ENCODE data around the gene SLC6A12. TPM values are rescaled to one million over a fixed set of nuclear protein-coding genes. Genes with fewer than 3 reads are reported as not detected.

The SLC6A12 gene
- total and polyA plus RNA-seq, 2 donors from 2014 or later: 45.6 to 130 TPM

- Histone ChIP-seq H3K9ac (ENCODE audit: low read length in 3 of 3) (no peak overlapping the region), H3K4me3 (ENCODE audit: low read length in 3 of 3) (no peak overlapping the region), H3K4me1 (ENCODE audit: control insufficient read depth in 2 of 3, insufficient read depth in 2 of 3, low read depth in 1 of 3, low read length in 3 of 3) (peaks cover 0 to 11% (median 5%) of the 10 kb centered on the region in 3 donors), H3K36me3 (ENCODE audit: control insufficient read depth in 2 of 3, insufficient read depth in 3 of 3, low read length in 3 of 3) (no peaks in the 10 kb centered on the region), H3K27me3 (ENCODE audit: control insufficient read depth, insufficient read depth, low read length) (no peaks in the 10 kb centered on the region), H3K9me3 (ENCODE audit: control insufficient read depth in 2 of 3, insufficient read depth in 1 of 3, low read length in 3 of 3) (no peaks in the 10 kb centered on the region), H3K27ac (ENCODE audit: low read depth in 2 of 2, low read length in 2 of 2) (no peak overlapping the region)
- TF ChIP-seq CTCF (IDR thresholded peaks at IDR 0.05; ENCODE audit: borderline replicate concordance, extremely low read depth, insufficient read depth): no peak
- DNase-seq (peak in 1 of 5 donors; percentile 48), FAIRE-seq (no peak)
- intact Hi-C loops (cut with DNase I): no loop called here
Measured at GRCh38 chr12:155646-156045, 58.3 kb downstream of the SLC6A12 start.

- H3K36me3 ChIP-seq (ENCODE audit: control insufficient read depth in 2 of 3, insufficient read depth in 3 of 3, low read length in 3 of 3): no peaks in the 10 kb centered on the region
- no peak overlapping the region for H3K9ac ChIP-seq (ENCODE audit: low read length in 3 of 3)
- no peaks in the 10 kb centered on the region for H3K9me3 ChIP-seq (ENCODE audit: control insufficient read depth in 2 of 3, insufficient read depth in 1 of 3, low read length in 3 of 3)
- H3K4me1 ChIP-seq (ENCODE audit: control insufficient read depth in 2 of 3, insufficient read depth in 2 of 3, low read depth in 1 of 3, low read length in 3 of 3): peaks cover 0 to 11% (median 5%) of the 10 kb centered on the region in 3 donors
- no peak for TF ChIP-seq CTCF (IDR thresholded peaks at IDR 0.05; ENCODE audit: borderline replicate concordance, extremely low read depth, insufficient read depth)
- no peak overlapping the region for H3K27ac ChIP-seq (ENCODE audit: low read depth in 2 of 2, low read length in 2 of 2)
- intact Hi-C loops (cut with DNase I): no loop called here
- no peak for FAIRE-seq
- no peaks in the 10 kb centered on the region for H3K27me3 ChIP-seq (ENCODE audit: control insufficient read depth, insufficient read depth, low read length)
- H3K4me3 ChIP-seq (ENCODE audit: low read length in 3 of 3): no peak overlapping the region
- peak in 1 of 5 donors; percentile 55 for DNase-seq
Measured at GRCh38 chr12:155006-155405, 59.0 kb downstream of the SLC6A12 start.

- DNase-seq (peak in 1 of 5 donors; percentile 47), FAIRE-seq (no peak)
- H3K27ac ChIP-seq (ENCODE audit: low read depth in 2 of 2, low read length in 2 of 2): no peak overlapping the region
- intact Hi-C loops (cut with DNase I): no loop called here
- no peaks in the 10 kb centered on the region for H3K9me3 ChIP-seq (ENCODE audit: control insufficient read depth in 2 of 3, insufficient read depth in 1 of 3, low read length in 3 of 3)
- H3K27me3 ChIP-seq (ENCODE audit: control insufficient read depth, insufficient read depth, low read length): no peaks in the 10 kb centered on the region
- H3K9ac ChIP-seq (ENCODE audit: low read length in 3 of 3): no peak overlapping the region
- no peak overlapping the region for H3K4me3 ChIP-seq (ENCODE audit: low read length in 3 of 3)
- peaks cover 0 to 11% (median 9%) of the 10 kb centered on the region in 3 donors for H3K4me1 ChIP-seq (ENCODE audit: control insufficient read depth in 2 of 3, insufficient read depth in 2 of 3, low read depth in 1 of 3, low read length in 3 of 3)
- no peak for TF ChIP-seq CTCF (IDR thresholded peaks at IDR 0.05; ENCODE audit: borderline replicate concordance, extremely low read depth, insufficient read depth)
- H3K36me3 ChIP-seq (ENCODE audit: control insufficient read depth in 2 of 3, insufficient read depth in 3 of 3, low read length in 3 of 3): no peaks in the 10 kb centered on the region
Measured at GRCh38 chr12:154058-154457, 59.9 kb downstream of the SLC6A12 start.
